GM21737 (cell line): ENCODE measurements around the gene CELSR2.
"Not testable (repeated sequence)": the region's sequence is repeated elsewhere in the genome, so short reads cannot be mapped to it uniquely, and the experiment has no call there.

Experiments used
- ATAC-seq: cut with Tn5 transposase; IDR thresholded peaks from one replicate; pipeline ENCODE4 v1.9.1; 2021; ENCODE audit warnings: mild to moderate bottlenecking, moderate library complexity; ENCODE audit not compliant: unreplicated experiment

The CELSR2 gene

GRCh38 chr1:109248797-109249629 is at the start of gene CELSR2:
TSS of gene CELSR2 (plus strand) at chr1:109249539. CDS start at chr1:109250080, 541 bp downstream.
- ATAC-seq: peak; percentile 76

- no peak for ATAC-seq
Observed at GRCh38 chr1:109199710-109200109, 49.6 kb upstream of the CELSR2 start.

- no peak for ATAC-seq
Observed at GRCh38 chr1:109201123-109201703, 48.1 kb upstream of the CELSR2 start.

GRCh38 chr1:109204484-109204883 is 44.9 kb upstream of the CELSR2 start:
- ATAC-seq: no peak

GRCh38 chr1:109206339-109206738 is 43.0 kb upstream of the CELSR2 start:
- ATAC-seq: no peak

GRCh38 chr1:109207467-109208103 is 41.8 kb upstream of the CELSR2 start:
- no peak for ATAC-seq

- ATAC-seq: no peak
Observed at GRCh38 chr1:109208394-109208793, 40.9 kb upstream of the CELSR2 start.

GRCh38 chr1:109208836-109209463 is 40.4 kb upstream of the CELSR2 start:
- ATAC-seq: no peak

- ATAC-seq: no peak
Observed at GRCh38 chr1:109210058-109210457, 39.3 kb upstream of the CELSR2 start.

- no peak for ATAC-seq
Observed at GRCh38 chr1:109213345-109213823, 36.0 kb upstream of the CELSR2 start.

GRCh38 chr1:109213824-109214693 is 35.3 kb upstream of the CELSR2 start, which contains the start of gene SARS1:
TSS of gene SARS1 (plus strand) at chr1:109213918. CDS start at chr1:109213993, 75 bp downstream.
- peak; percentile 80 for ATAC-seq

GRCh38 chr1:109214695-109215623 is 34.4 kb upstream of the CELSR2 start:
- no peak for ATAC-seq

- no peak for ATAC-seq
Observed at GRCh38 chr1:109216662-109217061, 32.7 kb upstream of the CELSR2 start.

GRCh38 chr1:109218516-109218915 is 30.8 kb upstream of the CELSR2 start:
- no peak for ATAC-seq

GRCh38 chr1:109221201-109221600 is 28.1 kb upstream of the CELSR2 start:
- not testable (repeated sequence) for ATAC-seq

- ATAC-seq: no peak
Observed at GRCh38 chr1:109225308-109225707, 24.0 kb upstream of the CELSR2 start.

- ATAC-seq: no peak
Observed at GRCh38 chr1:109225711-109226445, 23.5 kb upstream of the CELSR2 start.

- ATAC-seq: no peak
Observed at GRCh38 chr1:109228167-109228566, 21.2 kb upstream of the CELSR2 start.
